Breast epithelium (tissue), 3 donors: ENCODE data around the gene GPC6.

Experiments used
- CTCF ChIP-seq, 3 donors: fragments of 450-650 bp; IDR thresholded peaks; one replicate each; pipeline ENCODE4 v1.5.1; 2016 to 2017; ENCODE audit warnings: antibody characterized with exemption in 3 of 3, mild to moderate bottlenecking in 3 of 3, moderate library complexity in 3 of 3
- POLR2A ChIP-seq: fragments of 450-650 bp; IDR thresholded peaks from one replicate; pipeline ENCODE4 v1.6.1; 2016; ENCODE audit warnings: antibody characterized with exemption, mild to moderate bottlenecking, moderate library complexity
- POLR2AphosphoS5 ChIP-seq, 3 donors: sonication (generic); formaldehyde crosslinking; IDR thresholded peaks; one replicate each; pipeline ENCODE4 v1.6.1; 2017; ENCODE audit warnings: antibody characterized with exemption in 3 of 3

GRCh38 chr13:93936901-93937300 lies 710.3 kb downstream of the GPC6 start:
- TF ChIP-seq POLR2AphosphoS5 (IDR thresholded peaks at IDR 0.05) (no peak), CTCF (IDR thresholded peaks at IDR 0.05) (no peak), POLR2A (no peak)
